HCT116 (cell line): ENCODE results near the gene SERPINA3.

Experiments used
- CEBPB ChIP-seq: IDR thresholded peaks from 2 replicates; pipeline ENCODE4 v1.6.1; 2012; ENCODE audit warnings: low read depth
- CTCF ChIP-seq, 3 experiments: fragments of 200-600 bp in 1 of 3; sonication (generic) in 1 of 3; IDR thresholded peaks in 2 of 3; conservative IDR thresholded peaks in 1 of 3; 2 replicates each; pipeline ENCODE4 v1.5.1; 2012 to 2017; ENCODE audit warnings: low read depth in 2 of 3, low read length in 2 of 3, antibody characterized with exemption in 1 of 3, borderline replicate concordance in 1 of 3, control low read depth in 1 of 3, mild to moderate bottlenecking in 1 of 3, mixed read lengths in 1 of 3, mixed run types in 1 of 3, moderate library complexity in 1 of 3; ENCODE audit not compliant: insufficient read depth in 1 of 3
- POLR2A ChIP-seq: IDR thresholded peaks from 2 replicates; pipeline ENCODE4 v1.7.0; 2011; ENCODE audit warnings: borderline replicate concordance; ENCODE audit not compliant: insufficient read depth, insufficient read length; ENCODE audit errors: extremely low read depth
- POLR2AphosphoS5 ChIP-seq: IDR thresholded peaks from 2 replicates; pipeline ENCODE4 v1.6.1; 2011; ENCODE audit warnings: mild to moderate bottlenecking, low read depth, low read length, moderate library complexity
- RAD21 ChIP-seq: IDR thresholded peaks from 2 replicates; pipeline ENCODE4 v1.6.1; 2012; ENCODE audit warnings: low read depth, mild to moderate bottlenecking
- ZBTB33 ChIP-seq: IDR thresholded peaks from 2 replicates; pipeline ENCODE4 v1.6.1; 2011; ENCODE audit warnings: mild to moderate bottlenecking, low read length, moderate library complexity; ENCODE audit not compliant: insufficient replicate concordance; ENCODE audit errors: extremely low read depth

GRCh38 chr14:94586635-94587034, 25.6 kb upstream of the SERPINA3 start:
- no peak for TF ChIP-seq POLR2A
- no peak for TF ChIP-seq CTCF (IDR thresholded peaks at IDR 0.05 in 2 of 3, conservative IDR thresholded peaks at IDR 0.05 in 1 of 3; ENCODE audit: borderline replicate concordance in 1 of 3, insufficient read depth in 1 of 3, low read depth in 2 of 3, low read length in 2 of 3)
- TF ChIP-seq POLR2AphosphoS5, result no peak
- TF ChIP-seq CEBPB, result no peak
- TF ChIP-seq ZBTB33, result no peak
- no peak for TF ChIP-seq RAD21
